Midbrain (tissue), 1 donor: ENCODE results near the gene COPS3.
A peak's percentile ranks its signal among the peaks of the same experiment; 100 is the strongest.

Experiments
- DNase-seq: peaks from one replicate; lab custom pipeline; 2025; lab: John Stamatoyannopoulos, UW

COPS3 gene

DNA sequence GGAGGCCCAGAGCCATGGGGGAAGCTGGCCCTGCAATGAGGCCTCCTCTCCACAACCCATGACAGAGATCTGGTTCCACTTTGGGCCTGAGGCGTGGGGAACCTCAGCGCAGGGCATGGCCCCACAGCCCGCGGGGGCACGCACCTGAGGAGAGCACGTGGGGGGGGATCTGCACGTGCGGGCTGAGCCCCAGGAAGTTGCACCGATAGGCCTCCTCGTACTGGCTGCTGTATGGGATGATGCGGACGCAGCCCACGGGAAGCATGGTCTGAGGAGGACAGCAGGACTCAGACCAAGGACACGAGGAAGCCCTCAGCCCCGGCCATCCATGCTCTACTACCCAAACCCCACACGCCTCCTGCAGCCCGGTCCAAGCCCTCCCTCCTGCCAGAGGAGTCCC is 64.8 kb downstream of the COPS3 start:
- no peak for DNase-seq

DNA sequence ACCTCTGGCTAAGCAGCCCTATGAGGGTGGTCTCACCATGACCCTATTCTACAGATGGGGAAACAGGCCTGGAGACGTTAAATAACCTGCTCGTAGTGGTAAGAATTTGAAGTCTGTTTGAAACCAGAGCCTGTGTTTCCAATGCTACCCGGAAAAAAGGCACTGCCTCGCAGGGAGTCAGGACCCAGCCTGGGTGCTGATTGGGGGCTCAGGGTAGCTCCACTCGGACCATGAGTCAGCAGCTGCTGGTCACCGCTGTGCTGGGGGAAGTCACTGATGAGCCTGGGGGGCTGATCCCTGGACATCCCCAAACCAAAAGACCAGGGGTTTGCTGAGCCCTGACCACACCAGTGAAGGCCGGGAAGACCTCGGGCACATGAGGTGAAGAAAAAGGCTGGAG is 65.5 kb downstream of the COPS3 start:
- DNase-seq = no peak

DNA sequence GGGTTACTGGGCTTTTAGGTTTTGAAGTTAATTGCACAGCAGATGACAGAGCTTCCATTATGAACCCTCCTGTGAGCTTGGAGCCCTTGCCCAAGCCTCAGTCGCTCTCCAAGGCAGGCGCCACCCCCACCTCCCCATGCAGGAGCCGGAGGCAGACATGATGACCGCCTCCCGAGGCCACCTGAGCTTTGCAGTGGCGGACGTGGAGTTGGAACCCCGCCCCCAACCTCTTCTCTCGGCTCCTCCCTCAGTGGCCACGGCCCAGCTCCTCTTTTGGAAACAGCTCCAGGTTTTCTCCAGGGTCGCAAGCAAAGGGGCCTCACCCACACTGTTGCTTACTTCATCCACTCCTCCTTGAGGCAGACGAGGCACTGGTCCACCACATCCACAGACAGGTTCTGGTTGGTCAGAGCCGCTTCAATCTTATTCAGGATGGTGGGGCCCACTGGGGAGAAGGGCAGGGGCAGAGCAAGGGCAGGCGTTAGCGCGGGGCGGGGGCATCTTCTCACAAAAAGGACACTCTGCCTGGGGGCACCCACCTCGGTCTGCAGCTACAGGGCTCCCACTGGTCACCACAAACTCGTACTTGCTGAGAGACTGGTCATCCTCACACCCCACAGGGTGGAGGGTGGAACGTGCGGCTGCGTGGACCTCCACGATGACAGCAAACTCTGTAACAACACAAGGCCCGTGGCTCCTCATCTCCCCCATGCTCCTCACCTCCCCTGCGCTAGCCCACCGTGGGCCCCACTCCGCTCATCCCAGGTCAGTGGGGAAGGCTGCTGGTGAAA is 66.2 kb downstream of the COPS3 start:
- no peak for DNase-seq

DNA sequence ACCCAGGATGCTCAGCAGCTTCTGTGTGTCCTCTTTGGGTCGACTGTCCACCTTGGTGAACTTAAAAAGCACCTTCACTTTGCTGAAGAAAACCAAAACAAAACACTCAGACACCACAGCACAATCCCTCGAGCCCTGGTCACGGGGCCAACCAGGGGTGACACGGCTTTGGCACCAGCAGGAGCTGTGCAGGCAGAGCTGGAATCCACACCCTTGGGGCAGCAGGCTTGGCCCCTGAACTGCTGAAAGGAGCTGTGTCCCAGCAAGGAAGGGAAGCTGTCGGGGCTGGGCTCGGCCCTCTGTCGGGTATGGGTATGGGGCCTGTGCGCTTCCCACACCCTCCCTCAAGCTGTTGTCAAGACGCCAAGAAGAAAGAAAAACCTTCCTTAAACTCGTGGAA is 67.3 kb downstream of the COPS3 start:
- no peak for DNase-seq

DNA sequence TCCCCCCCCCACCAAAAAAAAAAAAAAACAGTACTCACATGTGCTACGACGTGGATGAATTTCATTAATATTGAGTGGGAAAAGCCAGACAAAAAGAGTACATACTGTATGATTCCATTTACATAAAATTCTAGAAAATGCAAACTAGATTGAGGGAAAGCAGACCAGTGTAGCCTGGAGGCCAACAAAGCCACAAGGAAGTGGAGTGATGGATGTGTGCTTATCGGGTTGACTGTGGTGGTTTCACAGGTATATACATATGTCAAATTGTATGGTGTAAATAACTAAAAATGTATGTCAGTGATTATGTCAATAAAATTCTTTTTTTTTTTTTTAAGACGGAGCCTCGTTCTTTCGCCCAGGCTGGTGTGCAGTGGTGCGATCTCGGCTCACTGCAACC is 73.0 kb downstream of the COPS3 start:
- DNase-seq = no peak

DNA sequence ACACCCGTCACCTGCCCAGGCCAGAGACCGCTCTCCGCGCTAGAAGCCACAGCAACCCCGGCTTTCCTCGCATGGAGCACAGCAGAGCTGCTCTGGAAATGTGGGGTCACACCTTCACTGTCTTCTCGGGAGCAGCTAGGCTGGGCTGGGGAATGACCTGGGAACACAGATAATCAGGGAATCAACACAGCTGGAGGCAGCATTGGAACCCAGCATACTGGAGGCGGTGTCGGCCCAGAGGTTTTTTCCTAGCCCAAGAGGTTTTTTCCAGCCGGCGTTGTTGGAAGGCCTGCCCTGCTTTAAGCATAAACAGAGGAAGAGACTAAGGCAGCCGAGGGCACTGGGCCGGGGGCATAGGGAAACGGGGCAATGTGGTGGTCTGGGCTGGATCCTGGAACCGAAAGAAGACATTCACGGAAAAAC is 74.1 kb downstream of the COPS3 start:
- DNase-seq = no peak

DNA sequence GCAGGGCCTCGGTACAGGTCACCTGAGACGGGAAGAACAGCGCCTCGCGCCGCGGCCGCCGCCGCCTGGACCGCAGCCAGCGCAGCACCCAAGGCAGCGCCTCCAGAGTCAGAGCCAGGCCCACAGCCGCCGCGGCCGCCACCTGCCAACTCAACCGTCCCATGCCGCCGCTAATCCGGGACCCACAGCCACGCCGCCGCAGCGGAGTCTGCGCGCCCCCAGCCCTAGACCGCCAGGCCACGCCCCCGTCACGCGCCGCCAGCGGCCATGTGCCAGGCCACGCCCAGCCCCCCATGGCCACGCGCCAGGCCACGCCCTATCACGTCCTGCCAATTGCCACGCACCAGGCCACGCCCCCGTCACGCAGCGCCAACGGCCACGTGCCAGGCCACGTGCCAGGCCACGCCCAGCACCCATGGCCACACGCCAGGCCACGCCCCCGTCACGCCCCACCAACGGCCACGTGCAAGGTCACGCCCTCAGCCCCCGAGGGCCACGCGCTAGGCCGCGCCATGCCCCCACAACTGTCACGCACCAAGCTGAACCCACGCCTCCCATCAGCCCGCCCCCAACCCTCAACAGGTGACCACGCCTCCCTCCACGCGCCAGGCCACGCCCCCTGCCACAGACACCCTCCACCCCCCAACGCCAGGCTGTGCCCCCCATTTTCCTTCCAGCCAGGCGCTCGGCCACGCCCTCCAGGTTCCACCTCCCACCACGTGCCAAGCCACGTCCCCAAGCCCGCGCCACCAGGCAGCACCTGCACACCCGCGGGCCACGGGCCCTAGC is 74.7 kb downstream of the COPS3 start, which contains the start of gene PLD6:
Gene PLD6 (minus strand): TSS at position 210 of the 789 bp plus-strand sequence. CDS start 47 bp downstream, at position 163.
- peak; percentile 42 for DNase-seq

DNA sequence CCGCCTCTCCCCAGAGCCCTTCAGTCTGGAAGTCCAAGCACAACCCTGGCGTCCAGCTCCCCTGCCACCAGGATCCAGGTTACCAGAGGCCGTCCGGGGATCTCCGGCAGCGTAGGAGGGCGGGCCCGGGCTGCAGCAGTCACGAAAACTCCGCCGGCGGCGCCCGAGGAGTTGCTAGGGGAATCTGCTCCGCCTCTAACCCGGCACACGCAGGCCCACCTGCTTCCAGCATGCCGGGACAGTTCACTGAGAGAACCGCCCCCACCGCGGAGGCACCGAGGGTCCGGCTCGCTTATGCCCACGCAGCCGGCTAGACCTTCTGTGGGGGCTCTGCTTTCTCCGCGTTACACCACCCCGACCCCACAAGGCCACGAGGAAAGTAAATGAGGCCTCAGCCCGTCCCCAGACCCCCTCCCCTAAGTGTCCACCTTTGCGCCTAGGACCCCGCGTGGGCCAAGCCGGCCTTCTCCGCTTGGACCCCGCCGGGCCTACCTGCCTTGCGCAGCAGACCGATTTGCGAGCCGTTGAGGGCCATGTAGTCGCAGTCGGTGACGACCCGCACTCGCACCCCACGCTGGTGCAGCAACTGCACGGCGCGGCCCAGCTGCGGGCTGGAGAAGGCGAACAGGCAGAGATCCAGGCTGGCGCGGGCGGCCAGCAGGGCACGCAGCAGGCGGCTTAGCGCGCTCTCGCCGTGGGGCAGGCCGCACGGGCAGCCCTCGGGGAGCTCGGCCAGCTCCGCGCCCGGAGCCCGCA is 75.5 kb downstream of the COPS3 start:
- DNase-seq = peak; percentile 42

DNA sequence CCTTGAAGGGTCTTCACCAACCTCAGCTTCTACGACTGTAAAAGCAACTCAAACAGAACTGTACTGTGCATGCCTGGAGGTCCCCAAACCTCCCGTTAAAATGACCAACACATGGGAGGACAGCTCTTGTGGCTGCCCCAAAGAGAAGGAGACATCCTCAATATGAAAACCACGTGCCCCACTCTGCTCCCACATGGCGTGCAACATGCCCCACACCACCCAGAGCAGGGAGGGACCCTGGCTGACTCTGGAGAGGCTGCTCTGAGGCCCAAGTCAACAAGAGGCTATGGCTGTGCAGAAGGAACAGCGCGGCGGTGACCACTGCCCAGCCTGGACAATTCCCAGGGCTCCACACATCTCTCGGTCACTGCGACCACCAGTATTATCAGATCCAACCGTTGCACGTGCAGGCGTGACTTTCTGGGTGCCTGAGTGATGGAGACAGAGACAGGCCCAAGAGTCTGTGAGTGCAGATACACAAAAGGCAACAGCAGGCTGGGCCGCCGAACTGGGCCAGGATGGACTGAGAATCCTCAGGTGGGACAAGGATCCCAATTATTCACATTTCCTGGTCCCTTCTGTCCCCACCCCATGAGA is 76.3 kb downstream of the COPS3 start:
- DNase-seq = no peak

DNA sequence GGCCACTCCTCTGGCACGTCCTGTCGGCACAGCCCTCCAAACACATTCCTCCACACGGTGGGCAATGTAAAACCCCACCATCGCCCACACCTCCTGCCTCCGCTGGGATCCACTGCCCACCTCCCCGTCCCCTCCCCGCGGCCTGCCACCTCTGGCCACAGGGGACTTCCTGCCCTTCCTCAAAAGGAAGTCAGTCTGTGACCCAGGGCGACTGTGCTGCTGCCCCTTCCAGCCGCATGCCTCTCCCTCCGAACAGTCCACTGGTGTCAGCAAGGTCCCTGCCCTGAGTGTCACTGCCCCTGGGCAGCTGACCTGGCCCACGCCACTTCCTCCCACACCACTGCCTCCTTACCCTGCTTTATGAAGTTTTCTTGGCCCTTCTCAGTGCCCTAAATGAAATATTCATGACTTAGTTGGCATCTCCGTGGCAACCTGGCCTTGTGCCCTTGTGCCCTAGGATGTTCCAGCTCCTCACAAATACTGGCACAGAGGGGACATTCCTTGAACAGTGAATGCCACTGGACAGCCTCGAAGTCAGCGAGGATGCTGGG is 76.9 kb downstream of the COPS3 start:
- peak; percentile 67 for DNase-seq

GRCh38 chr17:17203173-17203730 is 77.8 kb downstream of the COPS3 start:
- no peak for DNase-seq

DNA sequence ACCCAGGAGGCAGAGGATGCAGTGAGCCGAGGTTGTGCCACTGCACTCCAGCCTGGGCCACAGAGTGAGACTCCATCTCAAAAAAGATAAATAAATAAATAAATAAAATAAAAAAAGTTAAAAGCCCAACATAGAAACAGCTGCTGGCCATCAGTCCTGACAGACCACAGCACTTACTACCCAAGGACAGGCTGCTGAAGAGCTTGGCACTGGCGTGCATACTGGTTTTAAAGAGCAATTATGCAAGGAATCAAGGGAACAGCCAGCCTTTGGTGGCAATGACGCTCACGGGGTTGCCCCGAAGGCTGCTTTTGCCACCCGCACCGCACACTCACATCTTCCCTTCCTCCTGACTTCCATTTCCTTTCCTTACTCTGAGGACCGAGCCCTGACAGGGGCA is 79.1 kb downstream of the COPS3 start:
- DNase-seq = no peak

- DNase-seq = no peak
Measured at GRCh38 chr17:17201271-17201670, 79.8 kb downstream of the COPS3 start.

- no peak for DNase-seq
Measured at GRCh38 chr17:17200831-17201230, 80.2 kb downstream of the COPS3 start.

DNA sequence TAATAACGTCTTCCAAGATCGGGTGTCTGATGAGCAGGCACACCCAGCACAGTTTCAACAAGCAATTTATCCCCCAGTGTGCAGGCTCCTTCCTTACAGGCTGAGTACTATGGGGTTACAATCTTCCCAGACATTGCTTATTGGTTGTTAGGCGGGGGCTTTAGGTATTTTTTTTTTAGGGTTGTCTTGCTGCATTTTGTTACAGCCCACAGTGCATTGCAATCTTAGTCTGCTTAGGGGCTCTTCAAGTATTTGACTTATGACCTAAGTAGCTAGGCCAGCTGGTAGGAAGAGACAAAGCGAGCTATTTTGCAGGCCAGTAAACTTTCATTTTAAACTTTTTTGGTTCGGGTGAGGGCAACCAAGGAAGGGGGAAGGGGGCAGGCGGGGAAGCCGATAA is 80.7 kb downstream of the COPS3 start:
- DNase-seq = no peak

GRCh38 chr17:17198281-17198680 is 82.8 kb downstream of the COPS3 start:
- DNase-seq = no peak

DNA sequence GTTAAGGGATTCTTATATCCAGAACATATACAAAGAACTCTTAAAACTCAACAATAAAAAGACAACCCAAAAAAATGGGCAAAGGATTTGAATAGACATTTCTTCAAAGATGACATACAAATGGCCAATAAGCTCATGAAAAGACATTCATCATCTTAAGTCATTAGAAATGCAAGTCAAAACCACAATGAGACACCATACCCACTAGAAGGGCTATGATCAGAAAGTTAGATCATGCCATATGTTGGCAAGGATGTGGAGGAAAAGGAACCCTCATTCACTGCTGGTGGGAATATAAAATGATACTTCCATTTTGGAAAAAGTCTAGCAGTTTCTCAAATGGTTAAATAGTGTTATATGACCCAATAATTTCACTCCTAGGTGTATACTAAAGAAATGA is 84.3 kb downstream of the COPS3 start:
- no peak for DNase-seq
